ENCODE results near the gene PATL1.

PATL1 gene

DNA sequence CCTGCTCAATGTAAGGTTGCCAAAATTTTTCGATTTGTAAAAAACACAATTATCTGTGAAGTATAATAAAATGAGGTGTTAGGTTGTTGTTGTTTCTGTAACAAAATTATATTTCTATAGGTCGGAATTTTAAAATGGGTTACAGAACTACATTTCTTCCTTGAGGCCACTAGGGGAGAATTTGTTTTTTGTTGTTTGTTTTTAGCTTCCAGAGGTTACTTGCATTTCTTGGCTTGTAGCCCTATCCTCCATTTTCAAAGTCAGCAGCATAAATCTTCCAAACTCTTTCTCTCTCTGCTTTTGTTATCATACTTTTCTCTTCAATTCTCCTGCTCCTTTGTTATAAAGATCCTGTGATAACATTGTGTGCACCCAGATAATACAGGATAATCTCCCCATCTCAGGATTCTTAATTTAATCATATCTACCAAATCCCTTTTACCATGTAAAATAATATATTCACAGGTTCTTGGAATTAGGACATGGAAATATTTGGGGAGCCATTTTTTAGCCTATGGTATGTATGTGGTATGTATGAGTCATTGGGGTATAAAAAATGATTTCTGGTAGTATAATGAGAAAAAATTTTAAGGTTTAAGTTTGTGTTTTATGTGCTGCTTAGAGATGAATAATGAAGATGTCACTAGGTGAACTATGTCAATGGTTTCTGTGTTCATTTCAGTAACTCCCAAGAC, 9.4 kb upstream of the PATL1 start:
- TF ChIP-seq ZNF565 (CRISPR knock-in tag; conservative IDR thresholded peaks at IDR 0.05; ENCODE audit: low read depth) = no peak
- TF ChIP-seq OSR1 (CRISPR knock-in tag; IDR thresholded peaks at IDR 0.05) = no peak
- TF ChIP-seq, protein P1, sequence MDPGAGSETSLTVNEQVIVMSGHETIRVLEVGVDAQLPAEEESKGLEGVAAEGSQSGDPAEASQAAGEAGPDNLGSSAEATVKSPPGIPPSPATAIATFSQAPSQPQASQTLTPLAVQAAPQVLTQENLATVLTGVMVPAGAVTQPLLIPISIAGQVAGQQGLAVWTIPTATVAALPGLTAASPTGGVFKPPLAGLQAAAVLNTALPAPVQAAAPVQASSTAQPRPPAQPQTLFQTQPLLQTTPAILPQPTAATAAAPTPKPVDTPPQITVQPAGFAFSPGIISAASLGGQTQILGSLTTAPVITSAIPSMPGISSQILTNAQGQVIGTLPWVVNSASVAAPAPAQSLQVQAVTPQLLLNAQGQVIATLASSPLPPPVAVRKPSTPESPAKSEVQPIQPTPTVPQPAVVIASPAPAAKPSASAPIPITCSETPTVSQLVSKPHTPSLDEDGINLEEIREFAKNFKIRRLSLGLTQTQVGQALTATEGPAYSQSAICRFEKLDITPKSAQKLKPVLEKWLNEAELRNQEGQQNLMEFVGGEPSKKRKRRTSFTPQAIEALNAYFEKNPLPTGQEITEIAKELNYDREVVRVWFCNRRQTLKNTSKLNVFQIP (CRISPR knock-in tag; IDR thresholded peaks at IDR 0.05; ENCODE audit: borderline replicate concordance, low read depth) = no peak
- TF ChIP-seq TOX (CRISPR knock-in tag; IDR thresholded peaks at IDR 0.05; ENCODE audit: borderline replicate concordance) = no peak
- no peak for TF ChIP-seq PPARA (CRISPR knock-in tag; IDR thresholded peaks at IDR 0.05; ENCODE audit: borderline replicate concordance)
- TF ChIP-seq ARNTL (CRISPR knock-in tag; IDR thresholded peaks at IDR 0.05; ENCODE audit: borderline replicate concordance, low read depth) = no peak
- TF ChIP-seq, protein P2, sequence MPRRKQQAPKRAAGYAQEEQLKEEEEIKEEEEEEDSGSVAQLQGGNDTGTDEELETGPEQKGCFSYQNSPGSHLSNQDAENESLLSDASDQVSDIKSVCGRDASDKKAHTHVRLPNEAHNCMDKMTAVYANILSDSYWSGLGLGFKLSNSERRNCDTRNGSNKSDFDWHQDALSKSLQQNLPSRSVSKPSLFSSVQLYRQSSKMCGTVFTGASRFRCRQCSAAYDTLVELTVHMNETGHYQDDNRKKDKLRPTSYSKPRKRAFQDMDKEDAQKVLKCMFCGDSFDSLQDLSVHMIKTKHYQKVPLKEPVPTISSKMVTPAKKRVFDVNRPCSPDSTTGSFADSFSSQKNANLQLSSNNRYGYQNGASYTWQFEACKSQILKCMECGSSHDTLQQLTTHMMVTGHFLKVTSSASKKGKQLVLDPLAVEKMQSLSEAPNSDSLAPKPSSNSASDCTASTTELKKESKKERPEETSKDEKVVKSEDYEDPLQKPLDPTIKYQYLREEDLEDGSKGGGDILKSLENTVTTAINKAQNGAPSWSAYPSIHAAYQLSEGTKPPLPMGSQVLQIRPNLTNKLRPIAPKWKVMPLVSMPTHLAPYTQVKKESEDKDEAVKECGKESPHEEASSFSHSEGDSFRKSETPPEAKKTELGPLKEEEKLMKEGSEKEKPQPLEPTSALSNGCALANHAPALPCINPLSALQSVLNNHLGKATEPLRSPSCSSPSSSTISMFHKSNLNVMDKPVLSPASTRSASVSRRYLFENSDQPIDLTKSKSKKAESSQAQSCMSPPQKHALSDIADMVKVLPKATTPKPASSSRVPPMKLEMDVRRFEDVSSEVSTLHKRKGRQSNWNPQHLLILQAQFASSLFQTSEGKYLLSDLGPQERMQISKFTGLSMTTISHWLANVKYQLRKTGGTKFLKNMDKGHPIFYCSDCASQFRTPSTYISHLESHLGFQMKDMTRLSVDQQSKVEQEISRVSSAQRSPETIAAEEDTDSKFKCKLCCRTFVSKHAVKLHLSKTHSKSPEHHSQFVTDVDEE (CRISPR knock-in tag; IDR thresholded peaks at IDR 0.05) = no peak
- no peak for TF ChIP-seq ZFP30 (CRISPR knock-in tag; IDR thresholded peaks at IDR 0.05)
- ATAC-seq = no peak

DNA sequence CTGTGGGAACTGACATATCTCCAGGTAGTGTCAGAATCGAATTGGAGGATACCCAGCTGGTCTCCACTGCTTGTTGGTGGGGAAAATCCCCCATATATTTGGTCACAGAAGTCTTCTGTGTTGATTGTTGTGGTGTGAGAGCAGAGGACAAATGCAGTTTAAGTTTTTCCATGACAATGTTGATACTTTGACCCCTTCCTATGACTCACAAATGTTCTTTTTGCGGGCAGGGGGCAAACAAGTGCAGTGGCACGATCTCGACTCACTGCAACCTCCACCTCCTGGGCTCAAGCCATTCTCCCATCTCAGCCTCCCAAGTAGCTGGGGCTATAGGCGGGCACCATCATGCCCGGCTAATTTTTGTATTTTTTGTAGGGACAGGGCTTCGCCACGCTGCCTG, 7.4 kb upstream of the PATL1 start:
- TF ChIP-seq SNAI2 (CRISPR knock-in tag; IDR thresholded peaks at IDR 0.05) (no peak), OSR1 (CRISPR knock-in tag; IDR thresholded peaks at IDR 0.05) (no peak), PPARA (CRISPR knock-in tag; IDR thresholded peaks at IDR 0.05; ENCODE audit: borderline replicate concordance) (no peak), CSDC2 (CRISPR knock-in tag; IDR thresholded peaks at IDR 0.05) (no peak), BACH2 (CRISPR knock-in tag; IDR thresholded peaks at IDR 0.05; ENCODE audit: borderline replicate concordance) (no peak), ISL1 (CRISPR knock-in tag; IDR thresholded peaks at IDR 0.05) (no peak), ZNF565 (CRISPR knock-in tag; conservative IDR thresholded peaks at IDR 0.05; ENCODE audit: low read depth) (no peak), ZFP30 (CRISPR knock-in tag; IDR thresholded peaks at IDR 0.05) (no peak), GLIS3 (CRISPR knock-in tag; IDR thresholded peaks at IDR 0.05) (no peak), TOX (CRISPR knock-in tag; IDR thresholded peaks at IDR 0.05; ENCODE audit: borderline replicate concordance) (no peak), ESRRG (CRISPR knock-in tag; IDR thresholded peaks at IDR 0.05) (no peak), ZFP3 (CRISPR knock-in tag; IDR thresholded peaks at IDR 0.05) (no peak), RARB (CRISPR knock-in tag; IDR thresholded peaks at IDR 0.05) (no peak)
- TF ChIP-seq, protein P1 (CRISPR knock-in tag; IDR thresholded peaks at IDR 0.05; ENCODE audit: borderline replicate concordance, low read depth) = no peak
- ATAC-seq = no peak

DNA sequence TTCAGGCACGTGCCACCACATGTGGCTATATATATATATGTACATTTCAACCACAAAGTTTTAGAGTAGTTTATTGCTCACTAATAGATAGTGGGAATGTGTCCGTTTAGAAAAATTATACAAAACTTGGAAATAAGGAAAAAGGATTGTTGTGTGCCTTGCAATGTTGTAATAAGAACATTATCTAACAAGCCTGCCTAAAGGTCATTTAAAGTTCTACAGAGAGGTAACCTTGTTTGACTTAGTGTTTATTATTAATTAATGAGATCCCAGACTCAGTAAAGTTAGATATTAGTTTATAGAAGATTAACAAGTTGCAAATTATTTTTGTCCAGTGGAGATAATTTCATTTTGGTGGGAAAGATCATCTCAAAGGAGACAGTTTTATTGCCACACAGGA, 5.5 kb upstream of the PATL1 start:
- TF ChIP-seq TCF4 (CRISPR knock-in tag; IDR thresholded peaks at IDR 0.05; ENCODE audit: borderline replicate concordance) = no peak
- TF ChIP-seq SNAI2 (CRISPR knock-in tag; IDR thresholded peaks at IDR 0.05) = no peak
- no peak for TF ChIP-seq ARNTL (CRISPR knock-in tag; IDR thresholded peaks at IDR 0.05; ENCODE audit: borderline replicate concordance, low read depth)
- no peak for TF ChIP-seq TOX (CRISPR knock-in tag; IDR thresholded peaks at IDR 0.05; ENCODE audit: borderline replicate concordance)
- TF ChIP-seq ZNF70 (CRISPR knock-in tag; IDR thresholded peaks at IDR 0.05) = no peak
- TF ChIP-seq, protein P3, sequence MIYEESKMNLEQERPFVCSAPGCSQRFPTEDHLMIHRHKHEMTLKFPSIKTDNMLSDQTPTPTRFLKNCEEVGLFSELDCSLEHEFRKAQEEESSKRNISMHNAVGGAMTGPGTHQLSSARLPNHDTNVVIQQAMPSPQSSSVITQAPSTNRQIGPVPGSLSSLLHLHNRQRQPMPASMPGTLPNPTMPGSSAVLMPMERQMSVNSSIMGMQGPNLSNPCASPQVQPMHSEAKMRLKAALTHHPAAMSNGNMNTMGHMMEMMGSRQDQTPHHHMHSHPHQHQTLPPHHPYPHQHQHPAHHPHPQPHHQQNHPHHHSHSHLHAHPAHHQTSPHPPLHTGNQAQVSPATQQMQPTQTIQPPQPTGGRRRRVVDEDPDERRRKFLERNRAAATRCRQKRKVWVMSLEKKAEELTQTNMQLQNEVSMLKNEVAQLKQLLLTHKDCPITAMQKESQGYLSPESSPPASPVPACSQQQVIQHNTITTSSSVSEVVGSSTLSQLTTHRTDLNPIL (CRISPR knock-in tag; IDR thresholded peaks at IDR 0.05; ENCODE audit: low read depth) = no peak
- TF ChIP-seq, protein P4, sequence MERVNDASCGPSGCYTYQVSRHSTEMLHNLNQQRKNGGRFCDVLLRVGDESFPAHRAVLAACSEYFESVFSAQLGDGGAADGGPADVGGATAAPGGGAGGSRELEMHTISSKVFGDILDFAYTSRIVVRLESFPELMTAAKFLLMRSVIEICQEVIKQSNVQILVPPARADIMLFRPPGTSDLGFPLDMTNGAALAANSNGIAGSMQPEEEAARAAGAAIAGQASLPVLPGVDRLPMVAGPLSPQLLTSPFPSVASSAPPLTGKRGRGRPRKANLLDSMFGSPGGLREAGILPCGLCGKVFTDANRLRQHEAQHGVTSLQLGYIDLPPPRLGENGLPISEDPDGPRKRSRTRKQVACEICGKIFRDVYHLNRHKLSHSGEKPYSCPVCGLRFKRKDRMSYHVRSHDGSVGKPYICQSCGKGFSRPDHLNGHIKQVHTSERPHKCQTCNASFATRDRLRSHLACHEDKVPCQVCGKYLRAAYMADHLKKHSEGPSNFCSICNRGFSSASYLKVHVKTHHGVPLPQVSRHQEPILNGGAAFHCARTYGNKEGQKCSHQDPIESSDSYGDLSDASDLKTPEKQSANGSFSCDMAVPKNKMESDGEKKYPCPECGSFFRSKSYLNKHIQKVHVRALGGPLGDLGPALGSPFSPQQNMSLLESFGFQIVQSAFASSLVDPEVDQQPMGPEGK (CRISPR knock-in tag; IDR thresholded peaks at IDR 0.05; ENCODE audit: borderline replicate concordance) = no peak
- ATAC-seq = no peak
